GM10248 (cell line): ENCODE measurements around the gene FAM219A.
A peak's percentile ranks its signal among the peaks of the same experiment; 100 is the strongest.
"Not testable (repeated sequence)": the region's sequence is repeated elsewhere in the genome, so short reads cannot be mapped to it uniquely, and the experiment has no call there.

ENCODE experiments used
- CTCF ChIA-PET: fragments of 300-600 bp; sonication (Branson Sonifier 250); formaldehyde crosslinking; extraction: SDS; loops from one replicate; lab custom pipeline; 2021; ENCODE audit warnings: antibody characterized with exemption; lab: Yijun Ruan, JAX
- POLR2A ChIA-PET: fragments of 350-650 bp; sonication (Branson Sonifier 250); formaldehyde crosslinking; extraction: SDS; loops from one replicate; lab custom pipeline; 2020; ENCODE audit warnings: antibody characterized with exemption; lab: Yijun Ruan, JAX
- DNase-seq: peaks from one replicate; pipeline ENCODE4 v3.0.0; 2012; ENCODE audit errors: extremely low spot score
- TF ChIP-seq, protein P1 (sequence below): IDR thresholded peaks from 2 replicates; pipeline ENCODE4 v1.5.1; 2012; ENCODE audit warnings: mild to moderate bottlenecking, low read depth; ENCODE audit errors: extremely low read depth, missing control alignments, control extremely low read depth

The FAM219A gene

GRCh38 chr9:34366365-34366764 is 92.0 kb downstream of the FAM219A start:
- POLR2A ChIA-PET = no interaction called here
- TF ChIP-seq, protein P1, sequence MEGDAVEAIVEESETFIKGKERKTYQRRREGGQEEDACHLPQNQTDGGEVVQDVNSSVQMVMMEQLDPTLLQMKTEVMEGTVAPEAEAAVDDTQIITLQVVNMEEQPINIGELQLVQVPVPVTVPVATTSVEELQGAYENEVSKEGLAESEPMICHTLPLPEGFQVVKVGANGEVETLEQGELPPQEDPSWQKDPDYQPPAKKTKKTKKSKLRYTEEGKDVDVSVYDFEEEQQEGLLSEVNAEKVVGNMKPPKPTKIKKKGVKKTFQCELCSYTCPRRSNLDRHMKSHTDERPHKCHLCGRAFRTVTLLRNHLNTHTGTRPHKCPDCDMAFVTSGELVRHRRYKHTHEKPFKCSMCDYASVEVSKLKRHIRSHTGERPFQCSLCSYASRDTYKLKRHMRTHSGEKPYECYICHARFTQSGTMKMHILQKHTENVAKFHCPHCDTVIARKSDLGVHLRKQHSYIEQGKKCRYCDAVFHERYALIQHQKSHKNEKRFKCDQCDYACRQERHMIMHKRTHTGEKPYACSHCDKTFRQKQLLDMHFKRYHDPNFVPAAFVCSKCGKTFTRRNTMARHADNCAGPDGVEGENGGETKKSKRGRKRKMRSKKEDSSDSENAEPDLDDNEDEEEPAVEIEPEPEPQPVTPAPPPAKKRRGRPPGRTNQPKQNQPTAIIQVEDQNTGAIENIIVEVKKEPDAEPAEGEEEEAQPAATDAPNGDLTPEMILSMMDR = no peak
- peak; percentile 1 for DNase-seq
- CTCF ChIA-PET = interaction anchor here (0.8 to 1.8 kb wide), 3 partner anchors 10 to 19 kb away, joined by 3 to 9 read pairs (median 4); no protein-coding TSS in a partner anchor

DNA sequence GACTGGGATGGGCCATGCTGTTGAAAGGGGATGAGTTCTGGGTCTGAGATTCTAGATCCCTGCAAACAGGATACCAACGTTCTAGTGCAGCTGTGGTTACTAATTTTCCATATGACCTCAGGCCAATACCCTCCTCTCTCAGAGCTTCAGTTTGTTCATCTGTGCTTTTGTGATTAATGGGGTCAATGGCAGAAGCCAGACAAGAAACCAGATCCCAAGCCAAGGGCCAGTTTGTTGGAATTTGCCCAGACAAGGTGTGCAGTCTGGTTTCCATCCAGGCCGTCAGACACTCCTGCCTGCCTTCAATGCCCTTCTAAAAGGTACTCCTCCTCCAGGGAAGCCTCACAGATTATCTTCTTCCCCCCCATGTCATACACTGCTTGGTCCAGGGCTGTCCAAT is 93.1 kb downstream of the FAM219A start:
- TF ChIP-seq, protein P1 = no peak
- POLR2A ChIA-PET = no interaction called here
- CTCF ChIA-PET = interaction anchor here (1.1 to 1.4 kb wide), 2 partner anchors 14 to 269 kb away, joined by 3 to 4 read pairs; no protein-coding TSS in a partner anchor
- DNase-seq = no peak

- ChIA-PET CTCF (interaction anchor here (1.5 to 1.6 kb wide), 2 partner anchors 17 to 30 kb away, joined by 5 read pairs; no protein-coding TSS in a partner anchor), POLR2A (no interaction called here)
- TF ChIP-seq, protein P1 = no peak
- no peak for DNase-seq
Observed at GRCh38 chr9:34363619-34364351, 94.6 kb downstream of the FAM219A start.

DNA sequence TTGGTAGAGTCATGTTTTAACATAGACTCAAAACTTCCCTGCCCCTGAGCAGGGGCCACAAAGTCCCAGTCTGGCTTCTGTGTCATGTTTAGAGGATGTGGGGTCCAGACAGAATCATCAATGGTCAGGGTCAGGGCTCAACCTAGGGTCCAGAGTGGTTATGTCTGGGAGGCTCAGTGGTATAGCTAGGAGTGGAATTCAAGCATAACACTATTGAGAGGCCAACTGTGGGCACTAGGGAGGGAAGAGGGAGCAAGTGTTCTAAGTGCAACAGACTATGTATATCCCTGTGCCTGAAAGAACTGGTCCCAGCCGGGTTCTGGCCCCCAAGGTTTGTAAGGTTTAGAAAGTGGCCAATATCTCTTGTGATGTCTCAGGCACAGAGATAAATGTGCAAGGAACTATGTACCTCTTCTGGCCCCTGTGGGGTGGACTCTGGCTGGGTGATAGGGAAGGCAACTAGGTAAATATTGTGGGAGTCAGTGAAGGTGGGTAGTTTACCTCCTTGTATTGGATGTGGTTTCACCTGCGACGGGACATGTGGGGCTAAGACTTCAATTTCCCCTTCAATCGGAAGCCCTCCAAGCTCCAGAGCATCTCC is 95.7 kb downstream of the FAM219A start:
- TF ChIP-seq, protein P1 = no peak
- ChIA-PET POLR2A (no interaction called here), CTCF (interaction anchor here (1.0 kb wide), 1 partner anchor 15 kb away, joined by 3 read pairs; no protein-coding TSS in a partner anchor)
- no peak for DNase-seq

- POLR2A ChIA-PET, DNase-seq: not testable (repeated sequence)
- CTCF ChIA-PET = interaction anchor here (1.5 kb wide), 1 partner anchor 27 kb away, joined by 6 read pairs; no protein-coding TSS in a partner anchor
Observed at GRCh38 chr9:34352957-34353356, 105.4 kb downstream of the FAM219A start.

DNA sequence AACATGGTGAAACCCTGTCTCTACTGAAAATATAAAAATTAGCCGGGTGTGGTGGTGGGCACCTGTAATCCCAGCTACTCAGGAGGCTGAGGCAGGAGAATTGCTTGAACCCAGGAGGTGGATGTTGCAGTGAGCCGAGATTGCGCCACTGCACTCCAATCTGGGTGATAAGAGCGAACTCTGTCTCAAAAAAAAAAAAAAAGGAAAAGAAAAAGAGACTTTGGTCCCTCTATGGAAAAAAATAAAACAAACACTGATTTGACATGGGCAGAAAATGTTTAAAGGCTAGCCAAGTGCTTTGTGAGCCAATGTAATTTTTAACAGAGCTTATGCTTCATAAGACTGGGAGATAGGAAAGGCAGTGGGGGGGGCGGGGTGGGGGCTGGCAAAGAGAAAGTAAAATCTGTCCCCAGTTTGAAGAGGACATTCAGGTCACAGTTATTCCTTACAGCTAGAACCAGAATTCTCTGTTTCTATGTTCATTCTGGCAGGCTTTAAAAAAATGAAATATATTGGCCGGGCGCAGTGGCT is 106.2 kb downstream of the FAM219A start:
- POLR2A ChIA-PET, DNase-seq: not testable (repeated sequence)
- CTCF ChIA-PET = interaction anchor here (1.5 kb wide), 1 partner anchor 27 kb away, joined by 6 read pairs; no protein-coding TSS in a partner anchor

DNA sequence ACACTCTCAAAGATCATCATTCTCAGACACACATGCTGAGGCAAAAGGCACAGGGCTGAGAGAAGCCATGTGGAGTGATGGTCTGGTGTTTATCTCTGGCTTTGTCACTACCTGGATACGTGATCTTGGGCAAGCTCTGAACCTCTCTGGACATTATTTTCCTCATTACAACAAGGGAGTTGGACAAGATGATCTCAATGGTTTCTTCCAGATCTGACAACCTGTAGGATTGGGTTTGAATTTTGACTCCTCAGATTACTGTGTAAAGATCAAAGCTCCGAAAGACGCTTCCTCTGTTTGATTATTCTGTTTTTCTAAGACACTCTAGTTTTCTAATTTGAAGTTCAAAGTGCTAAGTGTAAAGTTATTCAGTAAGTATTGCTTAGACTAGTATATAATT is 109.0 kb downstream of the FAM219A start:
- TF ChIP-seq, protein P1 = no peak
- CTCF ChIA-PET = interaction anchor here (1.1 to 2.0 kb wide), 3 partner anchors 10 to 30 kb away, joined by 3 to 11 read pairs (median 4); no protein-coding TSS in a partner anchor
- POLR2A ChIA-PET = no interaction called here
- no peak for DNase-seq
